A204.1 (cell line): Measurements from ENCODE around the gene KCNA10.

ENCODE experiments used
- FAIRE-seq: peaks from 2 replicates; lab custom pipeline; 2012; peaks lifted over from hg19 to GRCh38; lab: Jason Lieb, UNC

KCNA10 gene

DNA sequence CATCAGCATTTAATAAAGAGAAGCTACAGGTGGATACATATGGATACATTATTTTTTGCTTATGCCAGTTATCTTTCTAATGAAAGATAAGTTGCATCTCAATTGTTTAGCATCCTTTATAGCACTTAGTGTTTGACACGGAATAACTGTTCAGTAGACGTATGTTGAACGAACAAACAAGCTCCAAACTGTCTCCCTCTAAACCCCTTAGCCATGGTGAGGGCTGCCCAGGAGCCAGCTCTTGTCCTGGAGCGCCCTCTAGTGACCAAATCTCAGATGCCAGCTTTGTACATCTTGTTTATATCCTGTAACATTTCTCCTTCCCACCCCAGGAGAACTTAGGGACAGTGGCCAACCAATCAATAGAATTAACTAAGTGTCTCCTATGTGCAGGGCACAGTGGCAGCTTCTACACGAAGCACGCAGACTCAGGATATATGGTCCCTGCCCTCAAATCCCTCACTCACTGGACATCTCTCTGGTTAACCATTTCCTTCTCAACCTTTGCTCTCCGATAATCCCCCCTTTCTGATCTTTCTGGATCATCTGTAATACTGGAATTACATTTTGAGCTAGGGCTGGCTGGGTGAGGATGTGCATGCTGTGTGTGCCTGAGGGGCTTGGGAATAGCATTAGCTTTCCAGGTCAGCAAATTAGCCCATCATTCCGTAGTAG, 22.9 kb downstream of the KCNA10 start:
- peak; percentile 88 for FAIRE-seq

DNA sequence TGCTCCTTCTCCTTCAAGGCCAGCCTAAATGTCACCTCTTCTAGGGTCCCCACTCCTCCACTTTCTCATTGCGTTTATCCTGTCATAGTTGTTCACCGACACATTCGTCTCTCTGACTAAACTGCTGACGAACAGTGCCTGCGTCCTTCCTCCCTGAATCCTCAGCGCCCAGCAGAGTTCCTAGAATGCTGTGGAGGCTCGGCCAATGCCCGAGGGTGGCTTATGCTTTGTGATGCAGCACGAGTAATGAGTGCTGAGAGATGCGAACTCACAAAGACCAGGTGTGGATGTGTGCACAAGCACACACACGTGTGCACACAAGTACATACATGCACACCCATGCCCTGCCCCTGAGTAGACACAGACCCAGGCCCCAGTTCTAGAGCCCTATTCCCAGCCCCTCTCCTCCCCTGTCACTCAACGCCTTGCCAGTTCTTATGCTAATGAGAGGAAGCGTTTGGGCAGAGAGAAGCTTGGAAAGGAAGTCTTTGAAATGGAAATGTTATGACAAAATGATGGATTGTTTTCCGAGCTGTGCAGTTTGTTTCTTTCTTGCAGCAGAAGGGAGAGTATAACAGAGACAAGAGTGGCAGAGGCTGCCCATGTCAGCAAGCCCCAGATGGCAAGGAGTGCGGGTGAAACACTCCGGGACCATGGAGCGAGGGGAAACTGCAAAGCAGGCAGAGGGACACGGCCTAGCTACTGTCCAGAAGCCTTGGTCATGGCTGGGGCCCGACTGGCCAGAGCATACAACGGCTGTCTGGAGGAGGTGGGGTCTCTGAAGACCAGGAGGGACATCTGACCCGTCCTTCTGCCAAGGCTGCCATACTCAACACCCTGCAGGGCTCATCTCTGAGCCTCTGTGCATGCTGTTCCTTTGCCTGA, 24.2 kb downstream of the KCNA10 start:
- no peak for FAIRE-seq

DNA sequence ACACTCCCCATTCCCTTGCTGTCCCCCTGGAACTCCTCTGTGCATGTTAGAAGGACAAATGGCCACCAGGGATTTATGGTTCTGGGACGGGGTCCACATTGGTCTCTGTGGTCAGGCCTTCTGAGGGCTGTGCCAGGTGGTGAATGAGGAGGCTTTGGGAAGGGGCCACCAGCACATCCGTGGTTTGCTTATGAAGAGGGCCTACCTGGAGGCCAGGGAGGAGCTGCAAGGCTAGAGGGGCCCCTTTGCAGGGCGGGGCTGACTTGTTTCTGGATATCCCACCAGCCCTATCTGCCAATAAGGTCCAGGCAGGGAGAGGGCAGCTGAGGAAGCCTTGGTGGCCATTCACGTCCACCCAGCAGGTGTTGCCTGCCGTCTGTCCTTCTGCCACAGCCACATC, 24.9 kb downstream of the KCNA10 start:
- FAIRE-seq, result no peak

DNA sequence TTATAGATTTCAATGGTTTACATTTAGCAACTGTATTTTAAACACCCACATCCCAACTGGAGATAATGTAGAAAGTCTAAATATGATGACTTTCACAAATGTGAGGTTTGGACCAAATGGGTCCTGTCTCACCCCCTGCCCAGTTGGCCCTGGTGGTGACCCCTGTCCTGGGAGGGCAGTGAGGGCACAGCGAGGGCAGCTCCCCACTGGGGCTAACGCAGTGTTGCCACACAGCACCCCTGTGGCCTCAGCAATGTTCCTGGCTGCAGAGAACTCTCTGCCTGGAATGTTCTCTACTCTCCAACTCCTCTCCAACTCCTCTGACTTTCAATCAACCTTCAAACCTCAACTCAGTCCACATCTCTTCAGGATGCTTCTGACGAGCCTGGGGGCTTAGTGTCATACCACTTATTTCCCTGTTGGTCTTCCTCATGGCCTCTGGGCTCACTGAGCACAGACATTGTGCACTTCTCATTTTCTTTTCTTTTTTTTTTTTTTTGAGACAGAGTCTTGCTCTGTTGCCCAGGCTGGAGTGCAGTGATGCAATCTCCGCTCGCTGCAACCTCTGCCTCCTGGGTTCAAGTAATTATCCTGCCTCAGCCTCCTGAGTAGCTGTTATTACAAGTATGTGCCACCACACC, 25.8 kb downstream of the KCNA10 start:
- no peak for FAIRE-seq

DNA sequence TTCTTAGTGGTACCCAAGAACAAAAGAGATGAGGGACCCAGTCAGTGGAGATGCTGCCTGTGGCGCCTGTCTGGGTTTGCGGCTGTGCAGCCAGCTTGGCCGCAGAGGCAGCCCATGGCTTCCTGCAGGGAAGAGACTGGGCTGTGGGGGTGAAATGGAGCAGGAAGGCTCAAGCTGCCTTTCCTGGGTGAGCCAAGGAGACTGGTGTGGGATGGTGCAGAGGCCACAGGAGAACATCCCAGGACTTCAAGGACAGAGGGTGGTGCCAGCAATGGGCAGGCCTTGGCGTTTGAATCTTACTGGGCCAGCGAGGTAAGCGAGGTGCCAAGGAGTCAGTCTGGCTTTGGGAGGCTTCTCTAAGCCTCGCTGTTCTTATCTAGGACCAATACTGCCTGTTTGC, 26.4 kb downstream of the KCNA10 start:
- no peak for FAIRE-seq

DNA sequence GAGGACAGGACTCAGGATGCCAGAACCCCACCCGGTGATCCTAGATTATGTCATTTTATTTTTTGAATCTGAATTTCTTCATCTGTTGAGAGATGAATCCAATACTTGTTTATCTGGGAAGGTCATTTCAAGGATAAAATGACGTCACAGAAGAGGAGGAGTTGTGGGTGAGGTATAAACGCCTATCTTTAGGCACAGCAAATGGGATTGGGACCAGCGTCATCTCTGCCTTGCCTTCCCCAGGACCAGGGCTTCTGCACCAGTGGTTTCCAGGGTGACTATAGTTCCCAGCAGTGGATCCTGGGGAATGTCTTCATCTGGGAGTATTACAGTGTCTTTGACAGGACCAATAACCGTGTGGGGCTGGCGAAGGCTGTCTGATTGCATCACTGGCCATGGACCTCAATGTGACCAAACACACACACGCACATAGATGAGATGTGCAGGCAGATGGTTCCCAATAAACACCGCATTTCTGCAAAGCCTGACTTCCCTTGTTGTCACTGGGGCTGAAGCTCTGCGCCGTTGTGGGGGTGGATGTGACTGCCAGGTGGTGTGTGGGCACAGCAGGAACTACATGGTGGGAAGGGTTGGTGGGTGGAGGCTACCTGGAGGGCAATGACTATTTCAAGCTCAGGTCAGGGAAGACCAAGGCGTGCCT, 28.1 kb downstream of the KCNA10 start:
- FAIRE-seq, result no peak

DNA sequence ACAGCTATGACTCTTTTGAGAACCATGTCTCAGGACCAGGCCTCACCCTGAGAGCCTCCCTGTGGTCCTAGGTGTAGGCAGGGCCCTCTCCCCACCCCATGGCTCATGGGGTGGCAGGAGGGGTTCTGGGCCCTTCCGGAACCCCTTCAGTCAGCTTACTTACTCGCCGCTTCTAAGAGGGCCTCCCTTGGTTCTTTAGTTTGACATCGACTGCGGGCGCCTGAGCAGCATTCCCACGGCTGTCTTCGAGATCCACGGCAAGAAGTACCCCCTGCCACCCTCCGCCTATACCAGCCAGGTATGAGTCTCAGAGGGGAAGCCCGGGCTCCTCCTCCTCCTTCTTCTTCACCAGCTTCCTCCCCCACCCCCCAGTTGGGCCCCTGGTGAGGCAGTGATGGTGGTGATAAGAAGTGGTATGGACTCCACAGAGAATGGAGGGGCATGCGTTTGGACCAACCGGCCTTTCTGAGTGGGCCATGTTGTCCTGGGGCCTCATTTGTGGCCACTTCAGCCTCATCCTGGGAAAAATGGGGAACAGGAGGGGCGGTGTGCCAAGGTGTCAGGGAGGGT, 28.9 kb downstream of the KCNA10 start:
- no peak for FAIRE-seq

DNA sequence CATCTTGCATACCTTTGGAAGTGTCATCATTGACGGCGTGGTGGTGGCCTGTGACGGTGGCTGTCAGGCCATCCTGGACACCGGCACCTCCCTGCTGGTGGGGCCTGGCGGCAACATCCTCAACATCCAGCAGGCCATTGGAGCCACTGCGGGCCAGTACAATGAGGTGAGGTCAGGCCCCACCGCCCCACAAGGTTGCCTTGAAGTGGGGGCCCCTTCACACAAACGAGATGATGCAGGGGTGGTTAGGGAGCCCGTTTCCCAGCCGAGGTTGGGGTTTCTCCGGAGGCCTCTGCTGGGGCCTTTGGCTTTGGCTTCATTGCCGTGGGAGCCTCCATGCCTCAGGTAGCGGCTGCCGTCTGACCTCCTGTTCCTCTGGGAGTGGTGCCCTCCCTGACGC, 29.6 kb downstream of the KCNA10 start:
- no peak for FAIRE-seq

DNA sequence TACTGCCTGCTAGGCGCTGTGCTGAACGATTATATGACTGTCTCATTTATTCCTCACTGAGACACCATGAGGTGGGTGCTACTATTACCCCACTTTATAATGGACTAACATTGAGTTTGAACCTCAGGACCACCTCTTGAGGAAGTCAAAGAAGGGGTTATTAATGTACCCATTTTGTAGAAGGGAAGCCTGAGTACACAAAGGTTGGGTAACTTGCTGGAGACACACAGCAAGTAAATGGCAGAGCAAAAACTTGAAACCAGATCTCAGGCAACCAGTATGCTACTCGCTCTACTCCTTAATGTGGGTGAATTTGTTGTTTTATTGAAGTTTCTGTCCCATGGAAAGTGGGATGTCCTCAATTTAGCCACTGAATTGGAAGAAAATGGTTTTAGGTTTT, 30.1 kb downstream of the KCNA10 start:
- FAIRE-seq, result no peak

DNA sequence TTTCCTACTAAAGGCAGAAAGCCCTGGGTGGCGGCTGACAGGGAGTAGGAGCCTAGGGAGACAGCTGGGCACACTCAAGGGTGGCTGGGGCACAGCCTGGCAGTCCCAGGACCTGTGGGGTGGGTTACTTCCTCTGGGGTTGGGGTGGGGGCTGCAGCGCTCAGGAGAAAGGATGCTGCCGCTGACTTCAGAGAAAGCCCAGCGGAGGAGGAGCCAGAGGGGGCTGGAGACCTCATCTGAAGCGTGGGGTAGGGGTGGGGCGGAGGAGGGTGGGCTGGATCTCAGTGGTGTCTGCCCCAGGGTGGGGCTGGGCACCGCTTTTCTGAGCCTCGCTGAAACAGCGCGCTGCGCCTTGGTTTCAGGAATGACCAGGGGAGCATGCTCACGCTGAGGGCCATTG, 30.8 kb downstream of the KCNA10 start:
- no peak for FAIRE-seq

DNA sequence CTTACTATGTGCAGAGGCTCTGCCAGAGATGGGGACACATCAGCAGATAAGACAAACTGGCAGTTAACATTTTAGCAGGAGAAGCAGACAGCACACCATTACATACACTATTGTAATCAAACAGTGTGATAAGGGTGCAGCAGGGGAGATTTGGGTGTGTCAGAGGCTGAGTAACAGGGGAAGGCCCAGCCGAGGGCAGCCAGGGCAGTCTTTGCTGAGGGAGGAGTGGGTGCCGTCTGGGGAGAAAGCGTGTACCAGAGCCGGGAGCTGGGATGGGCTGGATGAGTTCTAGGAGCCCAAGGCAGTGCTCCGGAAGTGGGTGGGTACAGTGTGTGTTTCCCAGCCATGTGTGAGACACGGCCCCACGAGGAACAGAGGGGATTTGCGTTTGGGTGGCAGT, 31.2 kb downstream of the KCNA10 start:
- FAIRE-seq, result no peak

DNA sequence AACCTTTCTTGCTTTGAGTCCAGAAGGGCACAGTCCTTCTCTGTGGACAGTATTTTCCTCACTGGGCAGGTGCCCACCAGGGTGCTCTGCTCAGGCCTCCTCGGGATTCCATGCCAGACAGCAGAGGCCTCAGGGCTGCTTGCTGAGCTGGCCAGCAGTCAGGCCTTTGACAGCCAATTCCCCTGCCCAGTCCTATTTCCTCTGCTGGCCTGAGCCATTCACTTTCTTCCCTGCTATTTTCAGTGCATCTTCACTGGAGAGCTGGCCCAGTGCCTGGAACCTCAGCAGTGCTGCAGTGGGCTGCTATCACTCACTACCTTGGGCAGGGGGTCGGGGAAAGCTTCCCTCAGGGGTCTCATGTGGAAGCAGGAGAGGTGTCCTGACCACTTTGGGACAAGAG, 33.2 kb downstream of the KCNA10 start:
- FAIRE-seq, result no peak

DNA sequence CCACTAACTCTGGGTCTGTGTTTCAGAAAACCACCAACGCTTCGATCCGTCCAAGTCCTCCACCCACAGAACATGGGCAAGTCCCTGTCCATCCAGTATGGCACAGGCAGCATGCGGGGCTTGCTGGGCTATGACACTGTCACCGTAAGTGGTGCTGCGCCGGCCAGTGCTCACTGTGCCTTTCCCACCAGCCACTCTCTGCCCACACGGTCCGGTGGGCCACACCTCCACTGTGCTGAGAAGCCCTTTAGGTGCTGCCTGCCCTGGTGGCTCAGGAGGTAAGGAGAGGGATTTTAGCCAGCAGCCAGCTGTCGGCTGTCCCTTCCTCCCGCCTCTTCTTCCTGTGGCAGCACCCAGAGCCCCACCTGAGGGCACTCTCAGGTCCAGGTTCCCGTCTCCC, 34.2 kb downstream of the KCNA10 start:
- FAIRE-seq, result no peak

DNA sequence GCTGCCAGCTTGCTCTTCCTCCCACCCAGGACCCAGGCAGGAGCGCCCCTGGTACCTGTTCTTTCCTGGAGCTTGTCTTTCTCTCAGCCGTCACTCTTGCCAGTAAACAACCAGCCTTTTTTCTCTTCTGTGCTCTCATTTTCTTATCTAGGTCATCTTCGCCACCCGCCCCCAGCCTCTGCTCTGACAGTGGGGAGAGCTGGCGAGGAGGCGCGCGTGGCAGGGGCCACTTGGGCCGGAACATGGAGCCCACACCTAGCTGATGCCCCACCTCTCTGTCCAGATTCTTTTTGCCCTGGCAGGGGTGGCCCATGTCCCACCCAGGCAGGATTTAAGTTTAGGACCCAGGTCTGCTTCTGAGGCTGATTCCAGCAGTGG, 35.7 kb downstream of the KCNA10 start:
- FAIRE-seq, result no peak

DNA sequence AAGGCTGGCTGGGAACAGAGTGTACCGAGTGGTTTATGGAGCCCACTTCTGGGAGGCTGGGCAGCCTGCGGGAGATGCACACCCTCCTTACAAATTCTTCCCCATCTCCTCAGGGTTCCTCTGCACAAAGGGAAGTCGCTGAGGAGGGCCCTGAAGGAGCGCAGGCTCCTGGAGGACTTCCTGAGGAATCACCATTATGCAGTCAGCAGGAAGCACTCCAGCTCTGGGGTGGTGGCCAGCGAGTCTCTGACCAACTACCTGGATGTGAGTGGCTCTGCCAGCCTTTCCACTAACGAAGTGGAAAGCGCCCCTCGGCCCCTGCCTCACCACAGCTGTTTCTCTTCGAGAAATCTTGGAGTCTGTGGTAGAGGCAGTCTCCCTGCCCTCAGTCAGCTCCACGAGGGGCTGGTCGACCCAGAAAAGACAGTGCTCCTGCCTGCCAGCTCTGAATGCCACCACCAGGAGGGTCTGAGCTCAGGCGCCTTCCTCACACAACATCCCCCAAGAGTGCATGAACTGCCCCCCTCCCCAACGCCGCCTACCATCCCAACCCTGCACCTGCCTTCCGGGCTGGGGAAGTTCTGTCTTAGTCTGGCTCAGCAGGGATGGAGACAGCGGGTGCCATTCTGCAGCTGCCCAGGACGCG, 36.2 kb downstream of the KCNA10 start:
- no peak for FAIRE-seq

DNA sequence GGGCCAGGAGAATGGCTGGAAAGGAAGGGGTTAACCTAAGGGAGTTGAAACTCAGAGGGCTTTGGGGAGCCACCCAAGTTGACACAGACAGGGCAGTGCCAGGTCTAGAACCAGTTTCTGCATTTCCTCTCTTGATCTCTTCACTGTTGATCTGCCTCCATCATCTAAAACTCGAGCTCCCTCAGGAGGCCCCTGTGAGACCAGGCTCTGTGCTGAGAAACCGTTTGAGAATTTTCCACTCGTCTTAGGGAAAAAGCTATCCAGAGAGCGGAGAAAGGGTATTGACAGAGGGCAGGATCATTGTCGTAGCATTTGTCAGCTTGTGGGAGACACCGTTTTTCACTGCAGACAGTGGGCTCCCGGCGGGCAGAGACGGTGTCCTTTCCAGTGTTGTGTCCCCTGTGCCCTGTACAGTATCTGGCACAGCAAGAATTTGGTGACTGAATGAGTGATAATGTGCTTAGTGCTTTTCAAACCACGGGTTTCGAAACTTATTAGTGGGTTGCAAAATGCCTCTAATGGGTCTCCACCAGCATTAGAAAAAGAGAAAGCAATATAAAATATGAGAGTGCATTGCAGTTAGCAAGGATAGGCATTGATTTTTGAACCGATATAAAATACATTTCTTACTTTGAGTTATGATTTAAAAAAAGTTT, 36.9 kb downstream of the KCNA10 start:
- no peak for FAIRE-seq

DNA sequence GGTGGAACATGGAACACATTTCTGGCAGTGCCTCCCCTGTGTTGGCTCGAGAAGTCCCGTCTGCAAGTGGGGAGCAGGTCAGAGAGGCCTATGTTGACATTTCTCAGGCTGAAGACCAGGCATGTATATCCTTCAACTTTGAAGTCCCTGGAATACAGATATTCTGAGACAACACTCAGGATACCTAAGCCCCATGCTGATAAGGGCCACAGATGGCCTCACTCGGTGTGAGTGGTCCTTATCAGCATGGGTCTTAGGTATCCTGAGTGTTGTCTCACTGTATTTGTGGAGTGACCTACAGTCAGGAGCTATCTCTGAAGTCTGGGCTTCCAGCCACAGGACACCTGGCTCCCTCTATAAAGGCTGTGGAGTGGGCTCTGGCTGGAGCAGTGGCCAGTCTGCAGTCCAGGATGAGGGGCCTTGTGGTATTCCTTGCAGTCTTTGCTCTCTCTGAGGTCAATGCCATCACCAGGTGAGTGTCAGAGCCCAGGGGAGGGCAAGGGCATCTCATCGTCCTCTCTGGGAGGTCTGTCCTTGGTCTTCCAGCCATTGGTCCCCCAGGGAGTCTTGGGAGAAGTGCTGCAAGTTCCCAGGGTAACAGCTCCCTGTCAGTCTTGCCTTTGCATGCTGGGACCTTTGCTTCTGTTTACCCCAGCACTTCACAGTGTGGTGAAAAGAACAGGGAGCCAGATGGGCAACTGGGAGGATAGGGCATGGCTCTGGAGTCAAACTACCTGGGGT, 38.4 kb downstream of the KCNA10 start:
- FAIRE-seq, result no peak

DNA sequence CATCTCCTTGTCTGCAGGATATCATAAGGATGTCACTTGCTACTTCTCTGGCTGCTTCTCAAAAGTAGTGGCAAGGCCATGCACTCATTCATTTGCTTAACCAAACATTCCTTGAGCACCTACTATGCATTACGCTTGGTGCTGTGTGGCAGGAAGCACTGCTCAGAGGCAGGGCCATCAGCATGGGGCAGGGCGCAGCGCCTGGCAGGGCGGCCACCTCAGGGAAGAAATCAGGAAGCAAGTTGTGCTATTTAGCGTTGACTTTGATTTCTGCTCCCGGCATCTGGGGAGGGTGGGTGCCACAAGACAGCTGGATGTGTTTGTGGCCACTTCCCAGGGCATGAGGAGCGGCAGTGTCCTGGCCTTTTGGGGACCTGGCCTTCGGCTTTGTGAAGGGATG, 40.1 kb downstream of the KCNA10 start:
- no peak for FAIRE-seq

DNA sequence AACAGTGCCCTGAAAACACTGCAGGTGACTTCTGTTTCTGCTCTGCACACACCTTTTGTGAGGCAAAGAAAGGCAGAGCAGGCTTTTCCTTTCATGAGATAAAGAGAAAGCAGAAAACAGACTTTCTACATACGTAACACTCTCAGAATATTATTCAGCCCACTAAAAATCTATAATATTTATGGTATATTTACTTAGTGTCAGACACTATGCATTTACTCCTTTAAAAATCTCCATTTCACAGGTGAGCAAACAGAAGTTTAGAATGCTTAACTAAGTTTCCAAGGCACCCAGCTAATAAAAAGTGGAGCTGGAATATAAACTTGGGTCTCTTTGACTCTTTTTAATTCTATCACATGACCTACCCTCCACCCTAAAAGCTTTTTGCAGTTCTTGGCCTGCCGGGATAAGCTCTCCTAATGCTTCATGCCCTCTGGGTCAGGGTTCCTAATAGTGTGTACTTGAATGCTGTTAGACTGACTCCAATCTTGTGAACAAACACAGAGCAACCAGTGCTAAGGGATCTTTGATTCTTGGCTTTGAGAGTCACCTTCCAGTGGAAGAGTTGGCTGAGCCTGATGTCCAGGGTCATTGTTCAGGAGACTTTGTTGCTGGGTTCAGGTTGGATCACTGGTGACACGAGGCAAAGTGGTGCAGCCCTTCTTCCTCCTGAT, 40.9 kb downstream of the KCNA10 start:
- no peak for FAIRE-seq

DNA sequence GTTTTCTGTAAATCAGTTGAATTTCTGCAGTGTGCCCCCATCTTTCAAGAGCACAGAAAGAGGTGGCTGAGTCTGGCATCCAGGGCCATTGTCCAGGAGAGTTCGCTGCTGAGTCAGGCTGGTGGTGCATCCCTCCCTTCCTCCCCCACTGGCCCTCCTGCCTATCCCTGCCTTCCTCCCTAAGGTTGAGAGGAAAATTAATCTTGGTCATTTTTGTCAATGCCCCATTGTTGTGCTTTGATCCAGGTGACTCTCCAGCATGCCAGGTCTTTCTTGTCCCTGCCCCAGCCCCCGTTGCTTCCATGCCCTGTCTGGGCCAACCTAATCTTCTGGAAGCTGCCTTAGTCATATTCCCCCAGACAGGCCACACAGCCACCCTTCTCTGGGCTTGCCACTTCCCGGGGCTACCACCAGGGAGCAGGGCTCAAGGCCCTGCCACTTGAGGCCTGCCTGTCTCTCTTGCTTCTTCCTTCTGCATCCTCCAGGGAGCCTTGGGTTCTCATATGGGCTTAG, 41.5 kb downstream of the KCNA10 start:
- FAIRE-seq, result no peak
